Measurements from ENCODE around the gene AXIN2. TPM values are rescaled to one million over a fixed set of nuclear protein-coding genes. Genes with fewer than 3 reads are reported as not detected.

The AXIN2 gene
- total and polyA plus RNA-seq, 11 donors = 5.6 to 24.0 (median 12.9) TPM

GRCh38 chr17:65604070-65604469 lies 42.6 kb upstream of the AXIN2 start:
- TF ChIP-seq CTCF (IDR thresholded peaks at IDR 0.05) (no peak), POLR2A (IDR thresholded peaks at IDR 0.05) (no peak)
- peaks cover 0 to 15% (median 0%) of the 10 kb centered on the region in 12 donors for H3K4me1 ChIP-seq
- H3K27ac ChIP-seq = no peak overlapping the region
- no peaks in the 10 kb centered on the region for H3K27me3 ChIP-seq
- no peaks in the 10 kb centered on the region for H3K9me3 ChIP-seq
- intact Hi-C loops (cut with DNase I) = no loop called here
- no peaks in the 10 kb centered on the region for H3K36me3 ChIP-seq
- peak in 1 of 4 donors; percentile 50 for ATAC-seq
- H3K4me3 ChIP-seq = no peak overlapping the region
- no peak for DNase-seq
- WGBS, 4 donors = 45 to 74% (median 59%) methylated on average over 4 of the region's 4 CpGs

GRCh38 chr17:65601881-65602280 lies 40.4 kb upstream of the AXIN2 start:
- WGBS, 4 donors = 88 to 92% (median 89%) methylated on average over 2 of the region's 2 CpGs
- no peaks in the 10 kb centered on the region for H3K9me3 ChIP-seq
- no peak for ATAC-seq
- DNase-seq = no peak
- H3K4me1 ChIP-seq = peaks cover 0 to 15% (median 0%) of the 10 kb centered on the region in 12 donors
- H3K27ac ChIP-seq = no peak overlapping the region
- TF ChIP-seq CTCF (IDR thresholded peaks at IDR 0.05) (no peak), POLR2A (IDR thresholded peaks at IDR 0.05) (no peak)
- no peak overlapping the region for H3K4me3 ChIP-seq
- intact Hi-C loops (cut with DNase I) = no loop called here
- no peaks in the 10 kb centered on the region for H3K27me3 ChIP-seq
- no peaks in the 10 kb centered on the region for H3K36me3 ChIP-seq

GRCh38 chr17:65601145-65601544 lies 39.7 kb upstream of the AXIN2 start:
- H3K27me3 ChIP-seq = no peaks in the 10 kb centered on the region
- no peak overlapping the region for H3K4me3 ChIP-seq
- DNase-seq = no peak
- H3K9me3 ChIP-seq = no peaks in the 10 kb centered on the region
- TF ChIP-seq POLR2A (IDR thresholded peaks at IDR 0.05) (no peak), CTCF (IDR thresholded peaks at IDR 0.05) (no peak)
- no peaks in the 10 kb centered on the region for H3K36me3 ChIP-seq
- H3K4me1 ChIP-seq = peaks cover 0 to 15% (median 0%) of the 10 kb centered on the region in 12 donors
- whole genome bisulfite sequencing, 4 donors = 88 to 94% (median 91%) methylated on average over 1 of the region's 1 CpG
- intact Hi-C loops (cut with DNase I) = no loop called here
- no peak overlapping the region for H3K27ac ChIP-seq
- ATAC-seq = no peak

- intact Hi-C loops (cut with DNase I) = no loop called here
- H3K36me3 ChIP-seq = no peaks in the 10 kb centered on the region
- ATAC-seq (no peak), DNase-seq (no peak)
- H3K27ac ChIP-seq = no peak overlapping the region
- H3K9me3 ChIP-seq = no peaks in the 10 kb centered on the region
- H3K4me1 ChIP-seq = peaks cover 0 to 15% (median 0%) of the 10 kb centered on the region in 12 donors
- H3K4me3 ChIP-seq = no peak overlapping the region
- WGBS, 4 donors = 29 to 56% (median 34%) methylated on average over 1 of the region's 1 CpG
- TF ChIP-seq CTCF (IDR thresholded peaks at IDR 0.05) (no peak), POLR2A (IDR thresholded peaks at IDR 0.05) (no peak)
- H3K27me3 ChIP-seq = no peaks in the 10 kb centered on the region
These were observed 39.1 kb upstream of the AXIN2 start for GRCh38 chr17:65600518-65600917.
